Loucy (cell line): ENCODE results near the gene FSIP2.

Source experiments
- H2AFZ ChIP-seq: fragments of 200-600 bp; sonication (generic); 2 replicates; pipeline ENCODE4 v1.6.0; 2016; ENCODE audit warnings: antibody characterized with exemption, mild to moderate bottlenecking, low read length, moderate library complexity
- H3F3A ChIP-seq: fragments of 200-600 bp; 2 replicates; pipeline ENCODE4 v1.6.0; 2016; ENCODE audit warnings: antibody characterized with exemption, low read depth, mild to moderate bottlenecking
- H3K27me3 ChIP-seq: fragments of 200-600 bp; sonication (generic); 2 replicates; pipeline ENCODE4 v1.6.1; 2014; ENCODE audit warnings: low read length, mild to moderate bottlenecking; ENCODE audit not compliant: insufficient read depth, poor library complexity, severe bottlenecking
- H3K36me3 ChIP-seq: fragments of 200-600 bp; sonication (generic); 2 replicates; pipeline ENCODE4 v1.6.1; 2016; ENCODE audit warnings: low read length; ENCODE audit not compliant: insufficient read depth
- H3K4me1 ChIP-seq: fragments of 200-600 bp; sonication (generic); 2 replicates; pipeline ENCODE4 v1.5.1; 2014; ENCODE audit warnings: low read length, mild to moderate bottlenecking; ENCODE audit not compliant: insufficient read depth, poor library complexity, severe bottlenecking
- H3K4me2 ChIP-seq: fragments of 200-600 bp; sonication (generic); 2 replicates; pipeline ENCODE4 v1.6.0; 2014; ENCODE audit warnings: antibody characterized with exemption, low read length, low read depth, mild to moderate bottlenecking; ENCODE audit not compliant: poor library complexity, severe bottlenecking
- H3K4me3 ChIP-seq: fragments of 200-600 bp; sonication (generic); 2 replicates; pipeline ENCODE4 v1.5.1; 2014; ENCODE audit warnings: low read length, mild to moderate bottlenecking, mixed read lengths; ENCODE audit not compliant: poor library complexity, severe bottlenecking
- H3K79me2 ChIP-seq: fragments of 200-600 bp; sonication (generic); 2 replicates; pipeline ENCODE4 v1.6.1; 2014; ENCODE audit warnings: low read length; ENCODE audit not compliant: insufficient read depth
- H3K9ac ChIP-seq: fragments of 200-600 bp; sonication (generic); 2 replicates; pipeline ENCODE4 v1.6.0; 2014; ENCODE audit warnings: mild to moderate bottlenecking, low read depth, low read length, moderate library complexity; ENCODE audit not compliant: poor library complexity, severe bottlenecking
- H3K9me2 ChIP-seq: fragments of 200-600 bp; sonication (generic); replicated peaks from 2 replicates; pipeline ENCODE4 v1.6.1; 2016; ENCODE audit warnings: low read depth, low read length, mixed read lengths
- H3K9me3 ChIP-seq: fragments of 200-600 bp; sonication (generic); 2 replicates; pipeline ENCODE4 v1.6.1; 2014; ENCODE audit warnings: mild to moderate bottlenecking, antibody characterized with exemption, low read length, low read depth; ENCODE audit not compliant: insufficient read depth
- H4K20me1 ChIP-seq: fragments of 200-600 bp; sonication (generic); 2 replicates; pipeline ENCODE4 v1.6.0; 2014; ENCODE audit warnings: antibody characterized with exemption, low read length, mild to moderate bottlenecking; ENCODE audit not compliant: insufficient read depth, poor library complexity, severe bottlenecking
- CTCF ChIP-seq: fragments of 200-600 bp; sonication (generic); conservative IDR thresholded peaks from 2 replicates; pipeline ENCODE4 v1.5.1; 2014; ENCODE audit warnings: mild to moderate bottlenecking, antibody characterized with exemption, low read length
- EZH2phosphoT487 ChIP-seq: fragments of 200-600 bp; IDR thresholded peaks from 2 replicates; pipeline ENCODE4 v1.6.1; 2018; ENCODE audit warnings: antibody characterized with exemption, mild to moderate bottlenecking, moderate library complexity, borderline replicate concordance

Gene FSIP2

GRCh38 chr2:185811580-185811979, 73.0 kb downstream of the FSIP2 start:
- Histone ChIP-seq H3K79me2 (no peaks in the 10 kb centered on the region), H3F3A (no peaks in the 10 kb centered on the region), H4K20me1 (no peaks in the 10 kb centered on the region), H3K9me2 (no peaks in the 10 kb centered on the region), H3K4me3 (no peak overlapping the region), H3K36me3 (no peaks in the 10 kb centered on the region), H3K9ac (no peak overlapping the region), H2AFZ (no peak overlapping the region), H3K4me1 (no peaks in the 10 kb centered on the region), H3K9me3 (no peaks in the 10 kb centered on the region; the same call in 1 of the 2 replicates), H3K27me3 (no peaks in the 10 kb centered on the region), H3K4me2 (no peak overlapping the region)
- TF ChIP-seq CTCF (no peak), EZH2phosphoT487 (no peak)

GRCh38 chr2:185813707-185814106, 75.1 kb downstream of the FSIP2 start:
- Histone ChIP-seq H3K9ac (no peak overlapping the region), H3K4me2 (no peak overlapping the region), H3K27me3 (no peaks in the 10 kb centered on the region), H3K4me1 (no peaks in the 10 kb centered on the region), H3F3A (no peaks in the 10 kb centered on the region), H4K20me1 (no peaks in the 10 kb centered on the region), H3K36me3 (no peaks in the 10 kb centered on the region), H3K79me2 (no peaks in the 10 kb centered on the region), H3K9me3 (peaks cover 3% of the 10 kb centered on the region; the same call in 1 of the 2 replicates), H3K9me2 (no peaks in the 10 kb centered on the region), H2AFZ (no peak overlapping the region), H3K4me3 (no peak overlapping the region)
- TF ChIP-seq EZH2phosphoT487 (no peak), CTCF (no peak)

GRCh38 chr2:185817991-185818390, 79.4 kb downstream of the FSIP2 start:
- Histone ChIP-seq H3K79me2 (no peaks in the 10 kb centered on the region), H3K4me3 (no peak overlapping the region), H3K9me2 (no peaks in the 10 kb centered on the region)

More at GRCh38 chr2:185817991-185818390, 79.4 kb downstream of the FSIP2 start:
- Histone ChIP-seq H3F3A (no peaks in the 10 kb centered on the region), H4K20me1 (no peaks in the 10 kb centered on the region), H3K9ac (no peak overlapping the region), H2AFZ (no peak overlapping the region), H3K27me3 (no peaks in the 10 kb centered on the region), H3K9me3 (peaks cover 3% of the 10 kb centered on the region; the same call in 1 of the 2 replicates), H3K36me3 (no peaks in the 10 kb centered on the region), H3K4me1 (no peaks in the 10 kb centered on the region), H3K4me2 (no peak overlapping the region)
- no peak for TF ChIP-seq CTCF
- TF ChIP-seq EZH2phosphoT487: no peak
